Endothelial cell of umbilical vein (primary cell): Measurements from ENCODE around the gene DPF3.

Experiments
- EZH2 ChIP-seq: IDR thresholded peaks from 2 replicates; pipeline ENCODE4 v1.6.1; 2012; ENCODE audit warnings: borderline replicate concordance, low read depth, mild to moderate bottlenecking, moderate library complexity, low read length, inconsistent platforms; ENCODE audit not compliant: severe bottlenecking
- GATA2 ChIP-seq: IDR thresholded peaks from 2 replicates; pipeline ENCODE4 v1.7.0; 2011; ENCODE audit warnings: low read depth, mild to moderate bottlenecking, moderate library complexity, mixed read lengths, low read length; ENCODE audit not compliant: insufficient read length, insufficient read depth
- JUN ChIP-seq: IDR thresholded peaks from 2 replicates; pipeline ENCODE4 v1.6.1; 2011; ENCODE audit warnings: borderline replicate concordance, low read depth; ENCODE audit not compliant: insufficient read length, insufficient read depth
- MYC ChIP-seq: IDR thresholded peaks from one replicate; pipeline ENCODE4 v1.6.1; 2011; ENCODE audit warnings: mild to moderate bottlenecking, low read depth, low read length
- POLR2A ChIP-seq: IDR thresholded peaks from 2 replicates; pipeline ENCODE4 v1.6.1; 2012; ENCODE audit warnings: low read depth, mild to moderate bottlenecking, control low read depth, low read length
- POLR2AphosphoS5 ChIP-seq: IDR thresholded peaks from 2 replicates; pipeline ENCODE4 v1.6.1; 2012; ENCODE audit warnings: low read depth, mild to moderate bottlenecking, control low read depth, low read length, moderate library complexity; ENCODE audit not compliant: insufficient read depth
- TF ChIP-seq, protein P1 (sequence below), 2 donors: IDR thresholded peaks; 1 replicate in 1 of 2; 2 replicates in 1 of 2; pipeline ENCODE4 v1.5.1; 2011; ENCODE audit warnings: low read length in 2 of 2, mild to moderate bottlenecking in 2 of 2, moderate library complexity in 2 of 2, control low read depth in 1 of 2, inconsistent platforms in 1 of 2, low read depth in 1 of 2; ENCODE audit not compliant: insufficient read depth in 1 of 2; ENCODE audit errors: extremely low read depth in 1 of 2
- TF ChIP-seq, protein P2 (sequence below): IDR thresholded peaks from 2 replicates; pipeline ENCODE4 v1.6.1; 2011; ENCODE audit not compliant: insufficient read depth, insufficient read length

DNA sequence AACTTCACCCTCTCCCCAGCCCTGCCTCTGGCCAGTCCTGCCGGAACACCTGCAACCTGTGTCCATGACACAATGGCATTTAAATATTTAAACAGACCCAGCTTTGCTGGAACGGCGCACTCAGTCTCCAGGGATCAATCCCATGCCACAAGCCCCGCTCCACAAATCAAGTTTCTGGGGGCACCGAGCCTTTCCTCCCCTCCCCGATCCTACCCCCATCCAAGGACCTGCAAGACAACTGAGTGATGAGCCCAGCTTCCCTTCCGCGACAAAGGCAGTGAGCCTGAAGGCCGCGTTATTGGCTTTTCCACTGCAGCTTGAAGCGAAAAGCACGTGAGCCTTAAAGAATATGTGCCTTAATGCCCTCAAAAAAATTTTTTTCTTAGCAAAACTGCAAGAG lies 185.7 kb downstream of the DPF3 start:
- TF ChIP-seq, protein P1, sequence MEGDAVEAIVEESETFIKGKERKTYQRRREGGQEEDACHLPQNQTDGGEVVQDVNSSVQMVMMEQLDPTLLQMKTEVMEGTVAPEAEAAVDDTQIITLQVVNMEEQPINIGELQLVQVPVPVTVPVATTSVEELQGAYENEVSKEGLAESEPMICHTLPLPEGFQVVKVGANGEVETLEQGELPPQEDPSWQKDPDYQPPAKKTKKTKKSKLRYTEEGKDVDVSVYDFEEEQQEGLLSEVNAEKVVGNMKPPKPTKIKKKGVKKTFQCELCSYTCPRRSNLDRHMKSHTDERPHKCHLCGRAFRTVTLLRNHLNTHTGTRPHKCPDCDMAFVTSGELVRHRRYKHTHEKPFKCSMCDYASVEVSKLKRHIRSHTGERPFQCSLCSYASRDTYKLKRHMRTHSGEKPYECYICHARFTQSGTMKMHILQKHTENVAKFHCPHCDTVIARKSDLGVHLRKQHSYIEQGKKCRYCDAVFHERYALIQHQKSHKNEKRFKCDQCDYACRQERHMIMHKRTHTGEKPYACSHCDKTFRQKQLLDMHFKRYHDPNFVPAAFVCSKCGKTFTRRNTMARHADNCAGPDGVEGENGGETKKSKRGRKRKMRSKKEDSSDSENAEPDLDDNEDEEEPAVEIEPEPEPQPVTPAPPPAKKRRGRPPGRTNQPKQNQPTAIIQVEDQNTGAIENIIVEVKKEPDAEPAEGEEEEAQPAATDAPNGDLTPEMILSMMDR (IDR thresholded peaks at IDR 0.05; ENCODE audit: extremely low read depth in 1 of 2, insufficient read depth in 1 of 2, low read depth in 1 of 2, low read length in 2 of 2): no peak
- TF ChIP-seq POLR2A: no peak
- TF ChIP-seq, protein P2, sequence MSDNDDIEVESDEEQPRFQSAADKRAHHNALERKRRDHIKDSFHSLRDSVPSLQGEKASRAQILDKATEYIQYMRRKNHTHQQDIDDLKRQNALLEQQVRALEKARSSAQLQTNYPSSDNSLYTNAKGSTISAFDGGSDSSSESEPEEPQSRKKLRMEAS: no peak
- TF ChIP-seq POLR2AphosphoS5: no peak
- no peak for TF ChIP-seq EZH2
- TF ChIP-seq MYC: no peak
- no peak for TF ChIP-seq GATA2
- TF ChIP-seq JUN: no peak
